Measurements from ENCODE around the gene NALF2. TPM values are rescaled to one million over a fixed set of nuclear protein-coding genes. Genes with fewer than 3 reads are reported as not detected.
A peak's percentile ranks its signal among the peaks of the same experiment; 100 is the strongest.

Gene NALF2
- total RNA-seq, 2 donors from 2014 or later, result not detected

GRCh38 chrX:69541956-69542355 lies 37.8 kb downstream of the NALF2 start:
- H3K27ac Mint-ChIP-seq, result no peak overlapping the region
- ATAC-seq, result no peak
- no peak for DNase-seq (ENCODE audit: low spot score)
- peaks cover 6 to 8% of the 10 kb centered on the region in 2 donors for H3K4me1 Mint-ChIP-seq (ENCODE audit: low read depth in 2 of 2)
- H3K4me3 Mint-ChIP-seq, result no peak overlapping the region
- H3K9me3 Mint-ChIP-seq, result no peaks in the 10 kb centered on the region
- H3K27me3 Mint-ChIP-seq, result peaks cover 13 to 31% of the 10 kb centered on the region in 2 donors
- no peaks in the 10 kb centered on the region for H3K36me3 Mint-ChIP-seq

- Mint-ChIP-seq H3K27ac (no peak overlapping the region), H3K4me1 (ENCODE audit: low read depth in 2 of 2) (peaks cover 2 to 8% of the 10 kb centered on the region in 2 donors), H3K4me3 (no peak overlapping the region), H3K9me3 (no peaks in the 10 kb centered on the region), H3K36me3 (no peaks in the 10 kb centered on the region), H3K27me3 (peaks cover 13 to 28% of the 10 kb centered on the region in 2 donors)
- no peak for ATAC-seq
- DNase-seq (ENCODE audit: low spot score), result no peak
These were observed 39.4 kb downstream of the NALF2 start for GRCh38 chrX:69543572-69543971.

- no peaks in the 10 kb centered on the region for H3K36me3 Mint-ChIP-seq
- no peaks in the 10 kb centered on the region for H3K9me3 Mint-ChIP-seq
- ATAC-seq (no peak), DNase-seq (ENCODE audit: low spot score) (no peak)
- H3K27me3 Mint-ChIP-seq, result peaks cover 13 to 19% of the 10 kb centered on the region in 2 donors
- H3K4me3 Mint-ChIP-seq, result no peak overlapping the region
- H3K27ac Mint-ChIP-seq, result no peak overlapping the region
- H3K4me1 Mint-ChIP-seq (ENCODE audit: low read depth in 2 of 2), result no peaks in the 10 kb centered on the region
These were observed 42.3 kb downstream of the NALF2 start for GRCh38 chrX:69546417-69546816.

- DNase-seq (ENCODE audit: low spot score) (no peak), ATAC-seq (peak in 1 of 2 donors; percentile 3)
- no peaks in the 10 kb centered on the region for H3K36me3 Mint-ChIP-seq
- no peaks in the 10 kb centered on the region for H3K9me3 Mint-ChIP-seq
- peaks cover 13 to 19% of the 10 kb centered on the region in 2 donors for H3K27me3 Mint-ChIP-seq
- H3K4me1 Mint-ChIP-seq (ENCODE audit: low read depth in 2 of 2), result no peaks in the 10 kb centered on the region
- no peak overlapping the region for H3K27ac Mint-ChIP-seq
- H3K4me3 Mint-ChIP-seq, result no peak overlapping the region
These were observed 42.9 kb downstream of the NALF2 start for GRCh38 chrX:69546978-69547377.

- ATAC-seq (no peak), DNase-seq (ENCODE audit: low spot score) (no peak)
- Mint-ChIP-seq H3K9me3 (no peaks in the 10 kb centered on the region), H3K27ac (no peak overlapping the region), H3K4me3 (no peak overlapping the region), H3K4me1 (ENCODE audit: low read depth in 2 of 2) (no peaks in the 10 kb centered on the region), H3K27me3 (peaks cover 0 to 12% of the 10 kb centered on the region in 2 donors), H3K36me3 (no peaks in the 10 kb centered on the region)
These were observed 47.4 kb downstream of the NALF2 start for GRCh38 chrX:69551421-69552009.

- no peaks in the 10 kb centered on the region for H3K9me3 Mint-ChIP-seq
- no peaks in the 10 kb centered on the region for H3K4me1 Mint-ChIP-seq (ENCODE audit: low read depth in 2 of 2)
- H3K27ac Mint-ChIP-seq, result no peak overlapping the region
- peaks cover 0 to 12% of the 10 kb centered on the region in 2 donors for H3K27me3 Mint-ChIP-seq
- H3K4me3 Mint-ChIP-seq, result no peak overlapping the region
- no peaks in the 10 kb centered on the region for H3K36me3 Mint-ChIP-seq
- DNase-seq (ENCODE audit: low spot score), result no peak
- ATAC-seq, result no peak
These were observed 48.4 kb downstream of the NALF2 start for GRCh38 chrX:69552512-69552911.

Other genes starting within 250 kb of the NALF2 start
- under 1 TPM; 0.08 to 0.14 TPM for gene EDA, start 111.8 kb downstream of the NALF2 start, total RNA-seq

Data from natural killer cell treated with Interleukin-12 subunit alpha and Interleukin-12 subunit beta and Interleukin-15 and Interleukin-18, amount 100 ng/mL, for 72 hours (primary cell).